ENCODE data around the gene RBM6.

The RBM6 gene

DNA sequence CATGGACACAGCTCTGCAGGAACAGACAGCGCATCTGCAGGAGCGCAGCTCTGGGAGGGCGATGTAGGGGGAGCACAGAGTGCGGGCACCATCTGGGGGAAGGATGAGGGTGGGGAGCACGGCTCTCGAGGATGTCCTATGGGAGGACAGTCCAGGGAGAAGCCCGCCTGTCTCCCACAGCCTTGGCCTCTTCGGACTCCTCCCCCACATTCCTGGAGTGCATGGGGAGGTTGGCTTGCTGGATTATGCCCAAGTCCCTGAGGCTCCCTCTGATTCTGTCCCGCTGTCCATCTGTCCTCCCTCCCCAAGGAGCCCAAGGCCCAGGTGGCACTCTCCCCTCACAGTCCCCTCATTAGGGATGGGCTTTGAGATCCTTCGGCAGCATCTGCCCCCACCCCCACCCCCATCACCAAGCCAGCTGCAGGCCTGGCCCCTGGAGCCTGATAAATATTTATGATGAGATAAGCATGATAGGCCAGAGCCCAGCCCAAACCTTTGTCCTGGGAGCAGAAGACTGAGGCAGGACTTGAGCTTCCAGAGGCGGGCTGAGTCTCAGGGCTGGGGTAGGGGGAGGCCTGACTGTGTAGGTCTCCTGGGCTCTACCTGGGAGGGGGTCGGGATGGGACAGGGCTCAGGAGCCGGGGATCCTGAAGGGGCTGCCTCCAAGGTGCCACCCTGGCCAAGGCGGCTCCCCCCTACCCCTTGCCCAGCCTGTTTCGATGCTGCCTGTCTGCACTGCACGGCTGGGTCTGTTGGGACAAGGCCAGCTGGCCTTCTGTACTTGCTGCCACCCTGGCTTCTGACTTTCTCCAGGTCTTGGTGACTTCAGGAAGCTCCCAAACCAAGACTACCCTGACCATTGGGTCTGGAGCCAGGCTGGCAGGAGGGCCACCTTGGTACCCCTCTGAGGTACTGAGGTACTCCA, 186.6 kb downstream of the RBM6 start:
- no peaks in the 10 kb centered on the region for H3K9me3 ChIP-seq (ENCODE audit: control insufficient read depth, insufficient read depth, low read length)
- H3K4me1 ChIP-seq (ENCODE audit: insufficient read depth, low read length) = peaks cover 14% of the 10 kb centered on the region
- no peak overlapping the region for H3K9ac ChIP-seq (ENCODE audit: low read depth, low read length)
- H3K36me3 ChIP-seq (ENCODE audit: insufficient read depth, low read length) = no peaks in the 10 kb centered on the region

Measured in ES-I3 (cell line).